HepG2 (cell line): Measurements from ENCODE around the gene NAV2. TPM values are rescaled to one million over a fixed set of nuclear protein-coding genes. Genes with fewer than 3 reads are reported as not detected.

Experiments
- ARID2 ChIP-seq: sonication (generic); formaldehyde crosslinking; IDR thresholded peaks from 2 replicates; pipeline ENCODE4 v1.8.1; 2022; ENCODE audit warnings: mild to moderate bottlenecking, missing genetic modification reagents, borderline replicate concordance
- ARNT ChIP-seq: fragments of 450-650 bp; IDR thresholded peaks from 2 replicates; pipeline ENCODE4 v1.6.1; 2017
- FOXK1 ChIP-seq: sonication (generic); formaldehyde crosslinking; IDR thresholded peaks from 2 replicates; pipeline ENCODE4 v1.4.0; 2020; ENCODE audit warnings: low read depth, missing genetic modification reagents, borderline replicate concordance
- FOXK2 ChIP-seq: fragments of 450-650 bp; IDR thresholded peaks from 2 replicates; pipeline ENCODE4 v1.6.1; 2016
- GMEB1 ChIP-seq: sonication (generic); formaldehyde crosslinking; IDR thresholded peaks from 2 replicates; pipeline ENCODE4 v1.5.1; 2020; ENCODE audit warnings: missing genetic modification reagents, mild to moderate bottlenecking, borderline replicate concordance
- HOMEZ ChIP-seq: IDR thresholded peaks from 2 replicates; pipeline ENCODE4 v1.6.1; 2016; ENCODE audit warnings: low read depth
- MTF2 ChIP-seq: sonication (generic); formaldehyde crosslinking; IDR thresholded peaks from 2 replicates; pipeline ENCODE4 v1.5.0; 2020; ENCODE audit warnings: missing genetic modification reagents, borderline replicate concordance
- SALL2 ChIP-seq: sonication (generic); formaldehyde crosslinking; IDR thresholded peaks from 2 replicates; pipeline ENCODE4 v1.8.1; 2023; ENCODE audit warnings: mild to moderate bottlenecking, missing genetic modification reagents, inconsistent platforms
- SMYD3 ChIP-seq: sonication (generic); formaldehyde crosslinking; IDR thresholded peaks from 2 replicates; pipeline ENCODE4 v1.8.1; 2023; ENCODE audit warnings: mild to moderate bottlenecking, missing genetic modification reagents
- ZBTB37 ChIP-seq: sonication (generic); formaldehyde crosslinking; IDR thresholded peaks from 2 replicates; pipeline ENCODE4 v1.4.0; 2020; ENCODE audit warnings: mild to moderate bottlenecking, missing genetic modification reagents
- ZFAT ChIP-seq: sonication (generic); formaldehyde crosslinking; conservative IDR thresholded peaks from 2 replicates; pipeline ENCODE4 v1.8.1; 2023; ENCODE audit warnings: missing genetic modification reagents, inconsistent platforms
- ZNF468 ChIP-seq: sonication (generic); formaldehyde crosslinking; IDR thresholded peaks from 2 replicates; pipeline ENCODE4 v1.8.0; 2022; ENCODE audit warnings: mild to moderate bottlenecking, moderate library complexity, missing genetic modification reagents
- ZNF556 ChIP-seq: sonication (generic); formaldehyde crosslinking; IDR thresholded peaks from 2 replicates; pipeline ENCODE4 v1.4.0; 2020; ENCODE audit warnings: mild to moderate bottlenecking, missing genetic modification reagents, borderline replicate concordance
- ZNF574 ChIP-seq: sonication (generic); formaldehyde crosslinking; IDR thresholded peaks from 2 replicates; pipeline ENCODE4 v1.4.0; 2020; ENCODE audit warnings: missing genetic modification reagents
- ZNF609 ChIP-seq: sonication (generic); formaldehyde crosslinking; IDR thresholded peaks from 2 replicates; pipeline ENCODE4 v1.4.0; 2020; ENCODE audit warnings: mild to moderate bottlenecking, missing genetic modification reagents, borderline replicate concordance
- ZNF615 ChIP-seq: sonication (generic); formaldehyde crosslinking; IDR thresholded peaks from 2 replicates; pipeline ENCODE4 v1.5.0; 2020; ENCODE audit warnings: mild to moderate bottlenecking, missing genetic modification reagents, borderline replicate concordance
- polyA plus RNA-seq, 8 experiments: library from polyadenylated mRNA; depleted of rRNA in 3 of 8; stranded (reverse) in 7 of 8; unstranded in 1 of 8; fragments of >200 nt; fragmentation: Illumina TruSeq in 4 of 8; extraction: Trizol in 4 of 8; gene quantifications; 2 replicates each; pipeline versions ENCODE4 v1.2.1 to v1.2.3, GENCODE V29; 2011 to 2016; ENCODE audit warnings: low read depth in 4 of 8, missing spikeins in 1 of 8, mixed read lengths in 1 of 8; ENCODE audit not compliant: insufficient read depth in 1 of 8
- total RNA-seq, 5 experiments: library from RNA; depleted of rRNA; stranded (reverse); fragments of >200 nt; fragmentation: Illumina TruSeq; extraction: Trizol; gene quantifications; 2 replicates each; pipeline ENCODE4 v1.2.3, GENCODE V29; 2016; ENCODE audit warnings: low read depth in 1 of 5

Gene NAV2
- total and polyA plus RNA-seq, 2 of the 13 experiments (the other 11 are each of a cell fraction or from before 2014, with no cell fraction given), result 9.3 to 34.6 TPM

GRCh38 chr11:19978668-19979518 lies 266.3 kb downstream of the NAV2 start (continued):
- TF ChIP-seq GMEB1 (0 out of 2 replicates have a peak, but pooled peaks have one; percentile 29), SALL2 (CRISPR knock-in tag) (no peak), ARNT (no peak), ZNF556 (CRISPR knock-in tag) (no peak), ZBTB37 (CRISPR knock-in tag) (no peak), ZNF468 (no peak), HOMEZ (CRISPR knock-in tag) (no peak; the same call in 1 of the 2 replicates), ARID2 (CRISPR knock-in tag) (0 out of 2 replicates have a peak, but pooled peaks have one; percentile 50), ZFAT (CRISPR knock-in tag) (no peak), FOXK2 (no peak), MTF2 (CRISPR knock-in tag) (no peak), ZNF609 (CRISPR knock-in tag) (peak; percentile 61; the same call in 1 of the 2 replicates), ZNF574 (no peak), SMYD3 (CRISPR knock-in tag) (0 out of 2 replicates have a peak, but pooled peaks have one; percentile 68), FOXK1 (CRISPR knock-in tag) (peak; percentile 35; the same call in 1 of the 2 replicates), ZNF615 (CRISPR knock-in tag) (no peak)
